ENCODE data around the gene CRCP.
"Not testable (repeated sequence)": the region's sequence is repeated elsewhere in the genome, so short reads cannot be mapped to it uniquely, and the experiment has no call there.

CRCP gene

DNA sequence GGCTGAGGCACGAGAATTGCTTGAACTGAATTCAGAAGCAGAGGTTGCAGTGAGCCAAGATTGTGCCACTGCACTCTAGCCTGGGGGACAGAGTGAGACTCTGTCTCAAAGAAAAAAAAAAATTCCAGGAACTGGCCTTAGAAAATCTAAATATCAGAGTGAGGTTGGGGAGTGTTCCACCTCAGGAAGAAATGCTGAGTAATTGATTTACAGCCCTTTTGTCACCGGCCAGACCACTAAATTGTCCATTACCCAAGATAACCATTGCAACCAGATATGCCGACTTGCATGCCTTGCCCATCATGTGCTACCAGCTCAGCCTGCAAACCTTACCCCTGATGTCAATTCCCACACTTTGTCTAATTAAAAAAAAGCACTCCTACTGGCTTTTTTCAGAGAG is 42.4 kb downstream of the CRCP start:
- Histone ChIP-seq H3K27ac (ENCODE audit: low read depth, low read length) (no peak overlapping the region), H3K4me1 (ENCODE audit: control insufficient read depth, insufficient read depth, low read length) (peaks cover 10% of the 10 kb centered on the region), H3K27me3 (ENCODE audit: control insufficient read depth, insufficient read depth, low read length) (no peaks in the 10 kb centered on the region), H3K9ac (ENCODE audit: low read length) (no peak overlapping the region), H3K4me3 (ENCODE audit: low read depth, low read length) (no peak overlapping the region), H3K36me3 (ENCODE audit: control insufficient read depth, insufficient read depth, low read length) (peaks cover 18% of the 10 kb centered on the region), H3K9me3 (ENCODE audit: control insufficient read depth, insufficient read depth, low read depth, low read length) (no peaks in the 10 kb centered on the region)

DNA sequence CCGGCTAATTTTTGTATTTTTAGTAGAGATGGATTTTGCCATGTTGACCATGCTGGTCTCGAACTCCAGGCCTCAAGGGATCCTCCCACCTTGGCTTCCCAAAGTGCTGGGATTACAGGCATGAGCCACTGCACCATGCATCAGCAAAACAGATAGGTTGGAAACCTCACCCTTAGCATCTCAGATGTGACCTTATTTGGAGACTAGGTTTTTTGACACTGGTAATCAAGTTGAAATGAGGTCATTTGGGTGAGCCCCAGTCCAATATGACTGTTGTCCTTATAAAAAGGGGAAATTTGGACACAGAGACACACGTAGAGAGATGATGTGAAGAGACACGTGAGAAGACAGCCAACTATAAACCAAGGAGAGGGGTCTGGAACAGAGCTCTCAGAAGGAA is 48.0 kb downstream of the CRCP start:
- H3K27ac ChIP-seq (ENCODE audit: low read depth, low read length): no peak overlapping the region
- no peak overlapping the region for H3K9ac ChIP-seq (ENCODE audit: low read length)
- no peaks in the 10 kb centered on the region for H3K4me1 ChIP-seq (ENCODE audit: control insufficient read depth, insufficient read depth, low read length)
- no peaks in the 10 kb centered on the region for H3K27me3 ChIP-seq (ENCODE audit: control insufficient read depth, insufficient read depth, low read length)
- peaks cover 4% of the 10 kb centered on the region; the same call in 1 of the 2 replicates for H3K36me3 ChIP-seq (ENCODE audit: control insufficient read depth, insufficient read depth, low read length)
- no peak overlapping the region for H3K4me3 ChIP-seq (ENCODE audit: low read depth, low read length)
- H3K9me3 ChIP-seq (ENCODE audit: control insufficient read depth, insufficient read depth, low read depth, low read length): no peaks in the 10 kb centered on the region

DNA sequence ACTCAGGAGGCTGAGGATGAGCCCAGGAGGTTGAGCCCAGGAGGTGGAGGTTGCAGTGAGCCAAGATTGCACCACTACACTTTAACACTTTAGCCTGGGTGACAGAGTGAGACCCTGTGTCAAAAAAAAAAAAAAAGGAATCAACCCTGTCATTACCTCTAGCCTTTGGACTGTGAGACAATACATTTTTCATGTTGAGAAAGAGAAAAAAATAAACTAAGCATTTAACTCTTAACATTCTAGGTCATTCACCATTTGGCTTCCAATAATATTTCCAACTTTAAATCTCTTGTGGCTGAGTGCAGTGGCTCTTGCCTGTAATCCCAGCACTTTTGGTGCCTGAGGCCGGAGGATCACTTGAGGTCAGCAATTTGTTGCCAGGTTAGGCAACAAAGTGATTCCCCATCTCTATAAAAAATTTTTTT is 48.6 kb downstream of the CRCP start:
- Histone ChIP-seq H3K36me3 (ENCODE audit: control insufficient read depth, insufficient read depth, low read length) (peaks cover 4% of the 10 kb centered on the region; the same call in 1 of the 2 replicates), H3K4me3 (ENCODE audit: low read depth, low read length) (no peak overlapping the region), H3K27me3 (ENCODE audit: control insufficient read depth, insufficient read depth, low read length) (no peaks in the 10 kb centered on the region), H3K9ac (ENCODE audit: low read length) (no peak overlapping the region), H3K4me1 (ENCODE audit: control insufficient read depth, insufficient read depth, low read length) (no peaks in the 10 kb centered on the region), H3K27ac (ENCODE audit: low read depth, low read length) (no peak overlapping the region), H3K9me3 (ENCODE audit: control insufficient read depth, insufficient read depth, low read depth, low read length) (no peaks in the 10 kb centered on the region)

DNA sequence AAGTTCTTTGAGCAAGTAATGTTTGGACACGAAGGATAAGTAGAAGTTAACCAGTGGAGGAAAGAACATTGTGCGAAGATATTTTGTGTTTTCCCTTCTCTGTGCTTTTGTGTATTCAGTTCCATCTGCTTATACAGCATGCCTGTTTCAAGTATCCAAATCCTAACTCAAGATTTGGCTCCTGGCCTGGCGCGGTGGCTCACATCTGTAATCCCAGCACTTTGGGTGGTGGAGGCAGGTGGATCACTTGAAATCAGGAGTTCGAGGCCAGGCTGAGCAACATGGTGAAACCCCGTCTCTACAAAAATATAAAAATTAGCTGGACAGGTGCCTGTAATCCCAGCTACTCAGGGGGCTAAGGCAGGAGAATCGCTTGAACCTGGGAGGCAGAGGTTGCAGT is 49.7 kb downstream of the CRCP start:
- H3K27me3 ChIP-seq (ENCODE audit: control insufficient read depth, insufficient read depth, low read length): no peaks in the 10 kb centered on the region
- H3K4me3 ChIP-seq (ENCODE audit: low read depth, low read length): no peak overlapping the region
- no peaks in the 10 kb centered on the region for H3K36me3 ChIP-seq (ENCODE audit: control insufficient read depth, insufficient read depth, low read length)
- no peaks in the 10 kb centered on the region for H3K9me3 ChIP-seq (ENCODE audit: control insufficient read depth, insufficient read depth, low read depth, low read length)
- no peaks in the 10 kb centered on the region for H3K4me1 ChIP-seq (ENCODE audit: control insufficient read depth, insufficient read depth, low read length)
- no peak overlapping the region for H3K9ac ChIP-seq (ENCODE audit: low read length)
- no peak overlapping the region for H3K27ac ChIP-seq (ENCODE audit: low read depth, low read length)

DNA sequence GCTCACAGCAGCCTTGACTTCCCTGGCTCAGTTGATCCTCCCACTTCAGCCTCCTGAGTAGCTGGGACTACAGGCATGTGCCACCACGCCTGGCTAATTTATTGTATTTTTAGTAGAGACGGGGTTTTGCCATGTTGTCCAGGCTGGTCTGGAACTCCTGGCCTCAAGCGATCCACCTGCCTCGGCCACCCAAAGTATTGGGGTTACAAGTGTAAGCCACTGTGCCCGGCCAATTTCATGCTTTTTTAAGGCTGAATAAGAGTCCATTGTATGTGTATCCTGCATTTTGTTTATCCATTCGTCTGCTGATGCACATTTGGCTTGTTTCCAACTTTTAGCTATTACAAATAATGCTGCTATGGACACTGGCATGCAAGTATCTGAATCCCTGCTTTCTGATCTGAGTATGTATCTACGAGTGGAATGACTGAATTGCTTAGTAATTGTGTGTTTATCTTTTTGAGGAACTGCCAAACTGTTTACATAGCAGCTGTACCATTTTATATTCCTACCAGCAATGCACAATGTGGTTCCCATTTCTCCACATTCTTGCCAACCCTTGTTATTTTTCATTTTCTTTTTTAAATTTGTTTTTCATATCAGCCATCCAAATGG is 53.2 kb downstream of the CRCP start:
- Histone ChIP-seq H3K4me1 (ENCODE audit: control insufficient read depth, insufficient read depth, low read length) (no peaks in the 10 kb centered on the region), H3K9ac (ENCODE audit: low read length) (no peak overlapping the region), H3K36me3 (ENCODE audit: control insufficient read depth, insufficient read depth, low read length) (no peaks in the 10 kb centered on the region), H3K9me3 (ENCODE audit: control insufficient read depth, insufficient read depth, low read depth, low read length) (no peaks in the 10 kb centered on the region), H3K27me3 (ENCODE audit: control insufficient read depth, insufficient read depth, low read length) (no peaks in the 10 kb centered on the region), H3K4me3 (ENCODE audit: low read depth, low read length) (no peak overlapping the region), H3K27ac (ENCODE audit: low read depth, low read length) (no peak overlapping the region)

DNA sequence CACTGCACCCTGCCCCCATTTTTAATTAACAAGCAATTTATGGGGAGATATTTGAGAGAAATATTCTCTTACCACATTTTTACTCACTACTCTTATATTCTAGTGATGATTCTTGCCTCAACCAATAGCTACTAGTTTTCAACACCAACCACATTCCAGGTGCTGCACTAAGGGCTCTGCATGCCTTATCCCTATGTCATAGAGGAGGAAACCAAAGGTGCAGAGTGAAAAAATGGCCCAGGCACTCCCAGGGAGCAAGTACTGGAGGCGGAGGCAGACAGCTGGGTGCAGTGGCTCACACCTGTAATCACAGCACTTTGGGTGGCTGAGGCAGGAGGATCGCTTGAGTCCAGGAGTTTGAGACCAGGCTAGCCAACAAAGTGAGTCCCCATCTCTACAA is 55.0 kb downstream of the CRCP start:
- Histone ChIP-seq H3K36me3 (ENCODE audit: control insufficient read depth, insufficient read depth, low read length) (no peaks in the 10 kb centered on the region), H3K27me3 (ENCODE audit: control insufficient read depth, insufficient read depth, low read length) (no peaks in the 10 kb centered on the region), H3K9ac (ENCODE audit: low read length) (no peak overlapping the region), H3K4me1 (ENCODE audit: control insufficient read depth, insufficient read depth, low read length) (no peaks in the 10 kb centered on the region), H3K27ac (ENCODE audit: low read depth, low read length) (no peak overlapping the region), H3K4me3 (ENCODE audit: low read depth, low read length) (no peak overlapping the region), H3K9me3 (ENCODE audit: control insufficient read depth, insufficient read depth, low read depth, low read length) (no peaks in the 10 kb centered on the region)

DNA sequence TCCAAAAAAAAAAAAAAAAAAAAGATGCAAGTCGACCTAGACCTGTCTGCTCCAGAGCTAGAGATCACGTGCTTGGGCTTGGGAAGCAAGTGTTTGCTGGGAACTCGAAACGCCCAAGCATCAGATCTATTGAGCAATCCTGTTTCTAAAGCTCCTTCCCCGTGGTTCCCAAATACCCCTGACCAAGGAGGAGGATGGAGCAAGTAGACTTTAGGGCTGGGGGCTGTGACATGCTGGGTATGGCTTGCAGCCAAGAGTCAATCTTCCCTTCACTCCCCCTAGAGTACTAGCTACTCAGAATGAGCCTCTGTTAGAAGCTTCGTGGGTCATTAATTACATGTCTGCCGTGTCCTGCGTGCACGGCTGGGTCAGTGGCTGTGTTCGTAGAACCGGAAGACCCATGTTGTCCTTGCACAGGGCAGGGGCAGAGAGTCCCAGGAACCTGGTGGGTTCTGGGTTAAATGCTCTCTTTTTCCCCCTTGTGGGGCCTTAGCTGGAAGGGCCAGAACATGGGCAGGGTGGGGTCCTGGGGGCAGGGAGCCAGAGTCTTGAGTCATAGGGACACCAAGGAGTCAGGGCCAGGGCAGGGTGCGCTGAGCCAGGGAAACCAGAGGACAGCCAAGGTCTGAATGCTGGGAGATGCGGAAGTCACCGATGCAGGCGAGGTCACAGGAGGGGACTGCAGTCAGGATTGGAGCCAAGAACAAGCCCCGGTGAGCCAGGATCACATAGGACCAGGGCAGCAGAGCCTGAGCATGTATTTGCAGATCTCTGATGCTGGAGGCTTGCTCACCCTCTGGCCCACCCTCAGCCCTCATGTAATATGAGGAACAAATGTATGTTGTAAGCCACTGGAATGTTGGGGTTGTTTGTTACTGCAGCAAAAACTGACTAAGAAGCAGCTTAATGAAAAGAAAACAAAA is 55.9 kb downstream of the CRCP start:
- H3K27ac ChIP-seq (ENCODE audit: low read depth, low read length): no peak overlapping the region
- H3K9me3 ChIP-seq (ENCODE audit: control insufficient read depth, insufficient read depth, low read depth, low read length): no peaks in the 10 kb centered on the region
- H3K36me3 ChIP-seq (ENCODE audit: control insufficient read depth, insufficient read depth, low read length): no peaks in the 10 kb centered on the region
- no peak overlapping the region for H3K4me3 ChIP-seq (ENCODE audit: low read depth, low read length)
- H3K9ac ChIP-seq (ENCODE audit: low read length): no peak overlapping the region
- no peaks in the 10 kb centered on the region for H3K27me3 ChIP-seq (ENCODE audit: control insufficient read depth, insufficient read depth, low read length)
- no peaks in the 10 kb centered on the region for H3K4me1 ChIP-seq (ENCODE audit: control insufficient read depth, insufficient read depth, low read length)

DNA sequence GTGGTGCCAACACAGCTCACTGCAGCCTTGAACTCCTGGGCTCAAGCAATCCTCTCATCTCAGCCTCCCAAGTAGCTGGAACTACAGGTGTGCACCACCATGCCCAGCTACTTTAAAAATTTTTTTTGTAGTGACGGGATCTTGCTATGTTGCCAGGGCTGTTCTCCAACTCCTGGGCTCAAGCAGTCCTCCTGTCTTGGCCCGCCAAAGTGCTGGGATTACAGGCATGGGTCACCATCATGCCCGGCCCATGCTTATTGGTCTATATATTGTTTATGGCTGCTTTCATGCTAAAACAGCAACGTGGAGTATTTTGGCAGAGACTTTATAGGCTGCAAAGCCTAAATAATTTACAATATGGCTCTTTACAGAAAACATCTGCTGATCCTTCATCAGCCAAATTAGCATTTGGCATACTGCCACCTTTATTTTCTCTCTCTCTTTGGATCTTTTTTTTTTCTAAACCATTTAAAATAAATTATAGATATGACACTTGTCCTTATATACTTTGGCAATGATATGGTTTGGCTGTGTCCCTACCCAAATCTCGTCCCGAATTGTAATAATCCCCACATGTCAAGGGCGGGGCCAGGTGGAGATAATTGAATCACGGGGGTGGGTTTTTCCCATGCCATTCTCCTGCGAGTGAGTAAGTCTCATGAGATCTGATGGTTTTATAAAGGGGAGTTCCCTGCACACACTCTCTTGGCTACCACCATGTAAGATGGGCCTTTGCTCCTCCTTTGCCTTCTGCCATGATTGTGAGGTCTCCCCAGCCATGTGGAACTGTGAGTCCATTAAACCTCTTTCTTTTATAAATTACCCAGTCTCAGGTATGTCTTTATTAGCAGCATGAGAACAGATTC is 58.1 kb downstream of the CRCP start:
- not testable (repeated sequence) for H3K27ac ChIP-seq (ENCODE audit: low read depth, low read length); H3K4me1 ChIP-seq (ENCODE audit: control insufficient read depth, insufficient read depth, low read length); H3K4me3 ChIP-seq (ENCODE audit: low read depth, low read length); H3K36me3 ChIP-seq (ENCODE audit: control insufficient read depth, insufficient read depth, low read length); H3K9me3 ChIP-seq (ENCODE audit: control insufficient read depth, insufficient read depth, low read depth, low read length); H3K9ac ChIP-seq (ENCODE audit: low read length); H3K27me3 ChIP-seq (ENCODE audit: control insufficient read depth, insufficient read depth, low read length)

DNA sequence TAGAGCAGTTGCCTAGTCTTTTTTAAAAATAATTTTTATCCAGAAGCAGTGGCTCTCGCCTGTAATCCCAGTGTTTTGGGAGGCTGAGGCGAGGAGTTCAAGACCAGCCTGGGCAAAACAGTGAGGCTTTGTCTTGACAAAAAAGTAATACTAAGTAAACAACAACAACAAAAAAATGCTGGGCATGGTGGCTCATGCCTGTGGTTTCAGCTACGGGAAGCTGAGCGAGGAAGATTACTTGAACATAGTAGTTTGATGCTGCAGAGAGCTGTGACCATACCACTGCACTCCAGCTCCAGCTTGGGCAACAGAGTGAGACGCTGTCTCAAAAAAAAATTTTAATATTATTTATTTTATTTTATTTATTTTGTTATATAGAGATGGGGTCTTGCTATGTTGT is 59.2 kb downstream of the CRCP start:
- Histone ChIP-seq H3K27ac (ENCODE audit: low read depth, low read length) (no peak overlapping the region), H3K9ac (ENCODE audit: low read length) (no peak overlapping the region), H3K36me3 (ENCODE audit: control insufficient read depth, insufficient read depth, low read length) (no peaks in the 10 kb centered on the region), H3K27me3 (ENCODE audit: control insufficient read depth, insufficient read depth, low read length) (no peaks in the 10 kb centered on the region), H3K9me3 (ENCODE audit: control insufficient read depth, insufficient read depth, low read depth, low read length) (peaks cover 4% of the 10 kb centered on the region), H3K4me3 (ENCODE audit: low read depth, low read length) (no peak overlapping the region), H3K4me1 (ENCODE audit: control insufficient read depth, insufficient read depth, low read length) (no peaks in the 10 kb centered on the region)

DNA sequence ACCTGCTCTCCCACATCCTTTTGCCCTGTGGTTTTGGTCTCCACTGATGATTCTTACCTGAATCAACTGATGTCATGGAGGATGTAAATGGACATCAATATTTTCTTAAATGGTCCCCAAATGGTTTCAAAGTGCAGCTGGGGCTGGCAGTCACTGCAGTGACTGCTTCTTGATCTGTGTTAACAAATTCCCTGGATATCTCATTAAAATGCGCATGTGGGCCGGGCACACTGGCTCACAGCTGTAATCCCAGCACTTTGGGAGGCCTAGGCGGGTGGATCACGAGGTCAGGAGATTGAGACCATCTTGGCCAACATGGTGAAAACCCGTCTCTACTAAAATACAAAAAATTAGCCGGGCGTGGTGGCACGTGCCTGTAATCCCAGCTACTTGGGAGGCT is 60.4 kb downstream of the CRCP start:
- not testable (repeated sequence) for H3K27me3 ChIP-seq (ENCODE audit: control insufficient read depth, insufficient read depth, low read length); H3K36me3 ChIP-seq (ENCODE audit: control insufficient read depth, insufficient read depth, low read length); H3K4me3 ChIP-seq (ENCODE audit: low read depth, low read length); H3K27ac ChIP-seq (ENCODE audit: low read depth, low read length); H3K9me3 ChIP-seq (ENCODE audit: control insufficient read depth, insufficient read depth, low read depth, low read length); H3K9ac ChIP-seq (ENCODE audit: low read length); H3K4me1 ChIP-seq (ENCODE audit: control insufficient read depth, insufficient read depth, low read length)

DNA sequence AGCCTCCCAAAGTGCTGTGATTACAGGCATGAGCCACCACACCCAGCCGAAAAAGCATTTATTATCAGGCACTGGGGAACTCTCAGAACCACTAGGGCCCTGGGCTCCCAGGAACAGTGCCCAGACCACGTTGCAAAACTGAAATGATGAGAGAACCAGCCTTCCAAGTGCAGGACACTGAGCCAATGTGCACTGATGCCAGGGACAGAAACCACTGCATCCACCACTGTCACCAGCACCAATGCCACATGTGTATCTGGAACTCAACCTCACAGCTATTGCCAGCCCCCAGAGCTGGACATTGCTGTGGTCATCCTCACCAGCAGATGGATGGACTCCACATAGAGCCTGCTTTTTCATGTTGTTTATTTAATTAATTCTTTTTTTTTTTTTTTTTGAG is 62.3 kb downstream of the CRCP start:
- Histone ChIP-seq H3K36me3 (ENCODE audit: control insufficient read depth, insufficient read depth, low read length) (no peaks in the 10 kb centered on the region), H3K4me1 (ENCODE audit: control insufficient read depth, insufficient read depth, low read length) (no peaks in the 10 kb centered on the region), H3K9me3 (ENCODE audit: control insufficient read depth, insufficient read depth, low read depth, low read length) (peaks cover 4% of the 10 kb centered on the region), H3K4me3 (ENCODE audit: low read depth, low read length) (no peak overlapping the region), H3K27me3 (ENCODE audit: control insufficient read depth, insufficient read depth, low read length) (no peaks in the 10 kb centered on the region), H3K27ac (ENCODE audit: low read depth, low read length) (no peak overlapping the region), H3K9ac (ENCODE audit: low read length) (no peak overlapping the region)

All from HUES6 (cell line).